Upper lobe of left lung (tissue), 6 donors: ENCODE results near the gene SETBP1. TPM values are rescaled to one million over a fixed set of nuclear protein-coding genes. Genes with fewer than 3 reads are reported as not detected.

ENCODE experiments used
- ATAC-seq, 2 donors: fragments of 200-7000 bp; cut with Tn5 transposase; one replicate each; pipeline ENCODE4 v1.9.1; 2022; ENCODE audit warnings: mild to moderate bottlenecking in 2 of 2, moderate library complexity in 2 of 2; ENCODE audit not compliant: low FRiP score in 2 of 2
- DNase-seq, 2 donors: peaks; one replicate each; pipeline ENCODE4 v3.0.0-alpha.2; 2019 to 2020
- H3K27ac ChIP-seq, 4 donors: fragments of 200-600 bp; sonication (generic); one replicate each; pipeline ENCODE4 v1.5.1; 2016 to 2019
- H3K27me3 ChIP-seq, 4 donors: fragments of 200-600 bp; sonication (generic); one replicate each; pipeline ENCODE4 v1.5.1; 2017 to 2019
- H3K36me3 ChIP-seq, 4 donors: fragments of 200-600 bp; sonication (generic); one replicate each; pipeline ENCODE4 v1.5.1; 2016 to 2019
- H3K4me1 ChIP-seq, 4 donors: fragments of 200-600 bp; sonication (generic); one replicate each; pipeline ENCODE4 v1.5.1; 2018 to 2019
- H3K4me3 ChIP-seq, 4 donors: fragments of 200-600 bp; sonication (generic); one replicate each; pipeline ENCODE4 v1.5.1; 2017 to 2019; ENCODE audit warnings: mild to moderate bottlenecking in 2 of 4, moderate library complexity in 1 of 4
- H3K9me3 ChIP-seq, 4 donors: fragments of 200-600 bp; sonication (generic); one replicate each; pipeline ENCODE4 v1.5.1; 2018 to 2019
- EP300 ChIP-seq, 4 donors: sonication (generic); formaldehyde crosslinking; IDR thresholded peaks; one replicate each; pipeline ENCODE4 v1.5.1; 2017; ENCODE audit warnings: antibody characterized with exemption in 4 of 4, control low read depth in 2 of 4
- POLR2A ChIP-seq, 4 donors: fragments of 450-650 bp; IDR thresholded peaks; one replicate each; pipeline ENCODE4 v1.5.1; 2016 to 2017; ENCODE audit warnings: antibody characterized with exemption in 4 of 4, mild to moderate bottlenecking in 2 of 4
- POLR2AphosphoS5 ChIP-seq, 2 donors: sonication (generic); formaldehyde crosslinking; IDR thresholded peaks; one replicate each; pipeline ENCODE4 v1.5.1; 2017; ENCODE audit warnings: antibody characterized with exemption in 2 of 2
- WGBS, 2 donors: methylation state at CpG; one replicate each; pipeline ENCODE4 v1.1.5; 2017 to 2018; 5-methylcytosine and 5-hydroxymethylcytosine counted together
- total RNA-seq, 6 donors: library from RNA; depleted of rRNA in 4 of 6; stranded (reverse); fragments of >200 nt in 4 of 6; gene quantifications; one replicate each; pipeline versions ENCODE4 v1.1.0 to v1.2.1, GENCODE V29; 2016 to 2021
- TF ChIP-seq, protein P1 (sequence below), 6 experiments: fragments of 450-650 bp in 4 of 6; fragments of 200-600 bp in 2 of 6; sonication (generic) in 2 of 6; IDR thresholded peaks; one replicate each; pipeline ENCODE4 v1.5.1; 2016 to 2019; ENCODE audit warnings: antibody characterized with exemption in 6 of 6
- donor health status: DM: no; HTN: no; CAD: no; lungs with moderate emphysema.
- donor health status: DM: no; HTN: yes; CAD: no; lungs with severe emphysema.

Gene SETBP1
- total RNA-seq, 6 donors from 2014 or later, result 11.7 to 38.8 (median 16.6) TPM

GRCh38 chr18:44833786-44834185, 153.1 kb downstream of the SETBP1 start:
- no peak for DNase-seq
- Histone ChIP-seq H3K9me3 (no peaks in the 10 kb centered on the region), H3K4me1 (peaks cover 2 to 12% (median 9%) of the 10 kb centered on the region in 4 donors), H3K36me3 (no peaks in the 10 kb centered on the region), H3K27ac (no peak overlapping the region), H3K27me3 (no peaks in the 10 kb centered on the region), H3K4me3 (no peak overlapping the region)
- whole genome bisulfite sequencing, 2 donors, result 91 to 96% methylated on average over 2 of the region's 2 CpGs
- TF ChIP-seq EP300 (IDR thresholded peaks at IDR 0.05) (no peak), POLR2A (IDR thresholded peaks at IDR 0.05) (no peak), POLR2AphosphoS5 (IDR thresholded peaks at IDR 0.05) (no peak)
- TF ChIP-seq, protein P1, sequence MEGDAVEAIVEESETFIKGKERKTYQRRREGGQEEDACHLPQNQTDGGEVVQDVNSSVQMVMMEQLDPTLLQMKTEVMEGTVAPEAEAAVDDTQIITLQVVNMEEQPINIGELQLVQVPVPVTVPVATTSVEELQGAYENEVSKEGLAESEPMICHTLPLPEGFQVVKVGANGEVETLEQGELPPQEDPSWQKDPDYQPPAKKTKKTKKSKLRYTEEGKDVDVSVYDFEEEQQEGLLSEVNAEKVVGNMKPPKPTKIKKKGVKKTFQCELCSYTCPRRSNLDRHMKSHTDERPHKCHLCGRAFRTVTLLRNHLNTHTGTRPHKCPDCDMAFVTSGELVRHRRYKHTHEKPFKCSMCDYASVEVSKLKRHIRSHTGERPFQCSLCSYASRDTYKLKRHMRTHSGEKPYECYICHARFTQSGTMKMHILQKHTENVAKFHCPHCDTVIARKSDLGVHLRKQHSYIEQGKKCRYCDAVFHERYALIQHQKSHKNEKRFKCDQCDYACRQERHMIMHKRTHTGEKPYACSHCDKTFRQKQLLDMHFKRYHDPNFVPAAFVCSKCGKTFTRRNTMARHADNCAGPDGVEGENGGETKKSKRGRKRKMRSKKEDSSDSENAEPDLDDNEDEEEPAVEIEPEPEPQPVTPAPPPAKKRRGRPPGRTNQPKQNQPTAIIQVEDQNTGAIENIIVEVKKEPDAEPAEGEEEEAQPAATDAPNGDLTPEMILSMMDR (IDR thresholded peaks at IDR 0.05), result no peak
- ATAC-seq, result no peak

GRCh38 chr18:44834867-44835469, 154.3 kb downstream of the SETBP1 start:
- WGBS, 2 donors, result 85 to 87% methylated on average over 5 of the region's 5 CpGs

DNA sequence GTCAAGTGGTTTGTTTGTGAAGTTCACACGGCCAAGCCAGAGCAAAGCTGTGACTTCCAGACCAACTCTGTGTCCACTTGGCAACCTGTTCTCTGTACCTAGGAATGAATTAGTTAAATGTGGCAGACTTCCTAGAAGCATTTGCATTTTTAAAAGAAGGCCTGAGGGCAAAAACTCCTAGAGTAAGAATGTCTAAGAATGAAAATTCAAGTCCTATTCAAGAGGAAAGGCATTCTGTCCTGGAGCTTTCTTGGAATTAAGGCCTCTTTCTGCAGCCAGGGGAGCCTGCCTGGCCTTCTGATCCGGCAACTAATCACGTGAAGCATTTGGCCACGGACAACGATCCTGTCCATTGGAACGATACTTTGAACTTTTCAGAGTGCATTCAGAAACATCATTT, 155.0 kb downstream of the SETBP1 start:
- WGBS, 2 donors, result 76% methylated on average over 6 of the region's 6 CpGs
- TF ChIP-seq POLR2AphosphoS5 (IDR thresholded peaks at IDR 0.05) (no peak), POLR2A (IDR thresholded peaks at IDR 0.05) (no peak), EP300 (IDR thresholded peaks at IDR 0.05) (no peak)
- TF ChIP-seq, protein P1 (IDR thresholded peaks at IDR 0.05), result no peak
- Histone ChIP-seq H3K27ac (no peak overlapping the region), H3K4me1 (peaks cover 17 to 21% (median 19%) of the 10 kb centered on the region in 4 donors), H3K27me3 (no peaks in the 10 kb centered on the region), H3K9me3 (no peaks in the 10 kb centered on the region), H3K4me3 (no peak overlapping the region), H3K36me3 (no peaks in the 10 kb centered on the region)
- no peak for ATAC-seq
- DNase-seq, result no peak

More at GRCh38 chr18:44834867-44835469, 154.3 kb downstream of the SETBP1 start:
- TF ChIP-seq, protein P1 (IDR thresholded peaks at IDR 0.05), result no peak
- no peak for TF ChIP-seq EP300 (IDR thresholded peaks at IDR 0.05)
- TF ChIP-seq POLR2A (IDR thresholded peaks at IDR 0.05), result no peak
- TF ChIP-seq POLR2AphosphoS5 (IDR thresholded peaks at IDR 0.05), result no peak
- no peaks in the 10 kb centered on the region for H3K36me3 ChIP-seq
- no peaks in the 10 kb centered on the region for H3K27me3 ChIP-seq
- DNase-seq (no peak), ATAC-seq (no peak)
- no peak overlapping the region for H3K4me3 ChIP-seq
- H3K9me3 ChIP-seq, result no peaks in the 10 kb centered on the region
- H3K4me1 ChIP-seq, result peaks cover 14 to 22% (median 21%) of the 10 kb centered on the region in 4 donors
- H3K27ac ChIP-seq, result no peak overlapping the region

- Histone ChIP-seq H3K27me3 (no peaks in the 10 kb centered on the region), H3K27ac (no peak overlapping the region), H3K9me3 (no peaks in the 10 kb centered on the region), H3K36me3 (no peaks in the 10 kb centered on the region), H3K4me3 (no peak overlapping the region), H3K4me1 (peaks cover 15 to 18% (median 17%) of the 10 kb centered on the region in 4 donors)
- DNase-seq, result no peak
- no peak for ATAC-seq
- TF ChIP-seq, protein P1 (IDR thresholded peaks at IDR 0.05), result no peak
- no peak for TF ChIP-seq EP300 (IDR thresholded peaks at IDR 0.05)
- no peak for TF ChIP-seq POLR2A (IDR thresholded peaks at IDR 0.05)
- no peak for TF ChIP-seq POLR2AphosphoS5 (IDR thresholded peaks at IDR 0.05)
- WGBS, 2 donors, result 77 to 80% methylated on average over 2 of the region's 2 CpGs
These were observed 155.6 kb downstream of the SETBP1 start for GRCh38 chr18:44836263-44836662.
